ENCODE measurements around the gene SYCN. TPM values are rescaled to one million over a fixed set of nuclear protein-coding genes. Genes with fewer than 3 reads are reported as not detected.
"Not testable (repeated sequence)": the region's sequence is repeated elsewhere in the genome, so short reads cannot be mapped to it uniquely, and the experiment has no call there.

The SYCN gene
- total RNA-seq, 6 experiments from 2014 or later, result not detected

GRCh38 chr19:39232708-39233107 lies 28.6 kb upstream of the SYCN start:
- Mint-ChIP-seq H3K27me3 (ENCODE audit: insufficient read depth) (peaks cover 24% of the 10 kb centered on the region), H3K9me3 (no peaks in the 10 kb centered on the region; the same call in 1 of the 2 replicates), H3K27ac (no peak overlapping the region), H3K4me1 (ENCODE audit: low read depth) (peaks cover 4% of the 10 kb centered on the region; the same call in 1 of the 2 replicates), H3K36me3 (ENCODE audit: low read depth) (no peaks in the 10 kb centered on the region), H3K4me3 (no peak overlapping the region)
- DNase-seq, result no peak
- TF ChIP-seq CTCF (IDR thresholded peaks at IDR 0.05), result peak; percentile 6; the same call in 1 of the 2 replicates

GRCh38 chr19:39230096-39230764 lies 26.2 kb upstream of the SYCN start:
- TF ChIP-seq CTCF (IDR thresholded peaks at IDR 0.05), result no peak
- H3K27me3 Mint-ChIP-seq (ENCODE audit: insufficient read depth), result peaks cover 19% of the 10 kb centered on the region
- no peaks in the 10 kb centered on the region; the same call in 1 of the 2 replicates for H3K9me3 Mint-ChIP-seq
- no peak overlapping the region for H3K4me3 Mint-ChIP-seq
- no peaks in the 10 kb centered on the region for H3K36me3 Mint-ChIP-seq (ENCODE audit: low read depth)
- H3K4me1 Mint-ChIP-seq (ENCODE audit: low read depth), result no peaks in the 10 kb centered on the region
- H3K27ac Mint-ChIP-seq, result no peak overlapping the region
- no peak for DNase-seq

- Mint-ChIP-seq H3K4me1 (ENCODE audit: low read depth) (no peaks in the 10 kb centered on the region), H3K27ac (no peak overlapping the region), H3K36me3 (ENCODE audit: low read depth) (no peaks in the 10 kb centered on the region), H3K4me3 (no peak overlapping the region), H3K9me3 (peaks cover 4% of the 10 kb centered on the region; the same call in 1 of the 2 replicates), H3K27me3 (ENCODE audit: insufficient read depth) (peaks cover 35% of the 10 kb centered on the region)
- no peak for TF ChIP-seq CTCF (IDR thresholded peaks at IDR 0.05)
- no peak for DNase-seq
These were observed 20.8 kb upstream of the SYCN start for GRCh38 chr19:39224910-39225309.

- no peak for TF ChIP-seq CTCF (IDR thresholded peaks at IDR 0.05)
- Mint-ChIP-seq H3K4me1 (ENCODE audit: low read depth) (no peaks in the 10 kb centered on the region), H3K27me3 (ENCODE audit: insufficient read depth) (peaks cover 41% of the 10 kb centered on the region), H3K36me3 (ENCODE audit: low read depth) (no peaks in the 10 kb centered on the region), H3K4me3 (no peak overlapping the region), H3K27ac (no peak overlapping the region), H3K9me3 (peaks cover 4% of the 10 kb centered on the region; the same call in 1 of the 2 replicates)
- peak; percentile 40 for DNase-seq
These were observed 19.7 kb upstream of the SYCN start for GRCh38 chr19:39223703-39224279.

GRCh38 chr19:39219108-39219507 lies 15.0 kb upstream of the SYCN start:
- not testable (repeated sequence) for H3K36me3 Mint-ChIP-seq (ENCODE audit: low read depth); H3K9me3 Mint-ChIP-seq; DNase-seq; H3K4me3 Mint-ChIP-seq; H3K4me1 Mint-ChIP-seq (ENCODE audit: low read depth); H3K27ac Mint-ChIP-seq
- peaks cover 38% of the 10 kb centered on the region for H3K27me3 Mint-ChIP-seq (ENCODE audit: insufficient read depth)

- DNase-seq, result no peak
- H3K27me3 Mint-ChIP-seq (ENCODE audit: insufficient read depth), result peaks cover 36% of the 10 kb centered on the region
- H3K36me3 Mint-ChIP-seq (ENCODE audit: low read depth), result no peaks in the 10 kb centered on the region
- no peak for TF ChIP-seq CTCF (IDR thresholded peaks at IDR 0.05)
- peaks cover 8% of the 10 kb centered on the region for H3K9me3 Mint-ChIP-seq
- no peak overlapping the region for H3K4me3 Mint-ChIP-seq
- H3K27ac Mint-ChIP-seq, result no peak overlapping the region
- H3K4me1 Mint-ChIP-seq (ENCODE audit: low read depth), result no peaks in the 10 kb centered on the region
These were observed 14.4 kb upstream of the SYCN start for GRCh38 chr19:39218230-39219007.

Data from HFFc6 (cell line).